Calu3 (cell line): ENCODE data around the gene FBXO42. TPM values are rescaled to one million over a fixed set of nuclear protein-coding genes. Genes with fewer than 3 reads are reported as not detected.

Experiments
- BruUV-seq: library from RNA; stranded (reverse); fragments of 400-500 nt; replicated peaks from 2 replicates; lab custom pipeline; 2021; lab: Mats Ljungman, UMichigan
- CTCF ChIA-PET: fragments of 300-600 bp; sonication (Branson Sonifier 250); formaldehyde crosslinking; loops from one replicate; lab custom pipeline; 2022; ENCODE audit warnings: antibody characterized with exemption; lab: Charles Lee
- DNase-seq: peaks from one replicate; pipeline ENCODE4 v3.0.0; 2022
- H3K27ac Mint-ChIP-seq: one replicate; pipeline ENCODE4 v1.8.0; 2022; ENCODE audit warnings: mixed read lengths; ENCODE audit not compliant: unreplicated experiment
- H3K27me3 Mint-ChIP-seq: one replicate; pipeline ENCODE4 v1.8.0; 2022; ENCODE audit warnings: mixed read lengths; ENCODE audit not compliant: unreplicated experiment
- H3K36me3 Mint-ChIP-seq: one replicate; pipeline ENCODE4 v1.8.0; 2022; ENCODE audit warnings: mild to moderate bottlenecking, moderate library complexity, mixed read lengths; ENCODE audit not compliant: insufficient read depth, unreplicated experiment
- H3K4me1 Mint-ChIP-seq: one replicate; pipeline ENCODE4 v1.8.0; 2022; ENCODE audit warnings: mild to moderate bottlenecking, low read depth, mixed read lengths; ENCODE audit not compliant: unreplicated experiment
- H3K4me3 Mint-ChIP-seq: one replicate; pipeline ENCODE4 v1.8.0; 2022; ENCODE audit warnings: mild to moderate bottlenecking, low read depth, moderate library complexity, mixed read lengths; ENCODE audit not compliant: unreplicated experiment
- H3K9me3 Mint-ChIP-seq: one replicate; pipeline ENCODE4 v1.8.0; 2022; ENCODE audit warnings: low read depth, mixed read lengths; ENCODE audit not compliant: unreplicated experiment
- CTCF ChIP-seq: fragments of 200-600 bp; IDR thresholded peaks from one replicate; pipeline ENCODE4 v1.8.0; 2022; ENCODE audit warnings: antibody characterized with exemption; ENCODE audit not compliant: unreplicated experiment
- intact Hi-C: fragments of 100-400 bp; cut with micrococcal nuclease; formaldehyde crosslinking; loops from one replicate; pipeline ENCODE4 v1.10.0; 2022; ENCODE audit not compliant: unreplicated experiment
- total RNA-seq: library from RNA; stranded (reverse); gene quantifications from 2 replicates; pipeline ENCODE4 v1.2.3, GENCODE V29; 2022

FBXO42 gene
- total RNA-seq, 1 experiment from 2014 or later = 10.6 TPM

- no peak for TF ChIP-seq CTCF
- Mint-ChIP-seq H3K9me3 (no peaks in the 10 kb centered on the region), H3K36me3 (peaks cover 6% of the 10 kb centered on the region), H3K27ac (no peak overlapping the region), H3K4me3 (no peak overlapping the region), H3K4me1 (no peaks in the 10 kb centered on the region), H3K27me3 (no peaks in the 10 kb centered on the region)
- CTCF ChIA-PET = no interaction called here
- no TSS peak for BruUV-seq
- DNase-seq = no peak
- intact Hi-C loops = no loop called here
Observed at GRCh38 chr1:16296643-16297042, 55.6 kb downstream of the FBXO42 start.

GRCh38 chr1:16294219-16295212 is 57.8 kb downstream of the FBXO42 start:
- Mint-ChIP-seq H3K4me3 (no peak overlapping the region), H3K27me3 (no peaks in the 10 kb centered on the region), H3K4me1 (no peaks in the 10 kb centered on the region), H3K9me3 (no peaks in the 10 kb centered on the region), H3K27ac (no peak overlapping the region), H3K36me3 (peaks cover 10% of the 10 kb centered on the region)
- DNase-seq = no peak
- CTCF ChIA-PET = interaction anchor here (0.6 kb wide), 2 partner anchors 13 to 19 kb away, joined by 3 to 4 read pairs; no protein-coding TSS in a partner anchor
- no TSS peak for BruUV-seq
- intact Hi-C loops = no loop called here
- TF ChIP-seq CTCF = no peak

- Mint-ChIP-seq H3K27me3 (no peaks in the 10 kb centered on the region), H3K4me3 (no peak overlapping the region), H3K36me3 (peaks cover 5% of the 10 kb centered on the region), H3K4me1 (no peaks in the 10 kb centered on the region), H3K27ac (no peak overlapping the region), H3K9me3 (no peaks in the 10 kb centered on the region)
- no peak for DNase-seq
- intact Hi-C loops = no loop called here
- TF ChIP-seq CTCF = no peak
- no TSS peak for BruUV-seq
- CTCF ChIA-PET = interaction anchor here (0.5 to 0.6 kb wide), 2 partner anchors 18 to 48 kb away, joined by 3 to 7 read pairs; no protein-coding TSS in a partner anchor
Observed at GRCh38 chr1:16293538-16293937, 58.7 kb downstream of the FBXO42 start.

GRCh38 chr1:16292739-16293138 is 59.5 kb downstream of the FBXO42 start:
- TF ChIP-seq CTCF = no peak
- no peak for DNase-seq
- intact Hi-C loops = no loop called here
- Mint-ChIP-seq H3K27me3 (no peaks in the 10 kb centered on the region), H3K4me3 (no peak overlapping the region), H3K4me1 (no peaks in the 10 kb centered on the region), H3K27ac (no peak overlapping the region), H3K36me3 (peaks cover 4% of the 10 kb centered on the region), H3K9me3 (no peaks in the 10 kb centered on the region)
- CTCF ChIA-PET = interaction anchor here (0.5 kb wide), 1 partner anchor 49 kb away, joined by 7 read pairs; no protein-coding TSS in a partner anchor
- no TSS peak for BruUV-seq
